LNCaP clone FGC (cell line): ENCODE results near the gene LCN2.

ENCODE experiments used
- DNase-seq: peaks from one replicate; pipeline ENCODE4 v3.0.0-alpha.2; 2011; ENCODE audit warnings: low read depth
- H3K4me3 ChIP-seq: 2 replicates; pipeline ENCODE4 v1.5.1; 2011; ENCODE audit warnings: mild to moderate bottlenecking, low read depth, low read length, control low read depth
- CTCF ChIP-seq: IDR thresholded peaks from 2 replicates; pipeline ENCODE4 v1.5.1; 2012; ENCODE audit warnings: mild to moderate bottlenecking; ENCODE audit not compliant: control insufficient read depth, insufficient read depth; ENCODE audit errors: extremely low read depth

Gene LCN2

DNA sequence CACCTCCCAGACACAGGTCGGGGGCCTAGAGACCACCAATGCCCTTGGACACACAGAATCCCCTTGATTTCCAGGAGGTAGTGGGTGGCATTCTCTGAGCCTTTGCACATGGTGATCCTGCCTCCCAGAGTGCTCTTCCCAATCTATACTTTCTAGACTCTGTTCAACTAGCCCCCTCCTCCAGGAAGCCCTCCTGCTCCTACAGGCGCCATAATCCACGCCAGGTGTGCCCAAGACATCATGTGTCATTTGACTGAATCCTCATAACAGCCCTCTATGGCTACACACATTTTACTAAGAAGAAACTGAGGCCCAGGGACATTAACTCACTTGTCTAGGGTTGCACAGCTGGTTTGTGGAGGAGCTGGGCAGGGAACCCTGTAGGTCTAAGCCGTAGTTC, 18.0 kb downstream of the LCN2 start:
- no peak overlapping the region for H3K4me3 ChIP-seq
- no peak for TF ChIP-seq CTCF
- no peak for DNase-seq

GRCh38 chr9:128168731-128169308, 19.6 kb downstream of the LCN2 start:
- DNase-seq: no peak
- TF ChIP-seq CTCF: no peak
- no peak overlapping the region for H3K4me3 ChIP-seq

GRCh38 chr9:128169492-128169891, 20.2 kb downstream of the LCN2 start:
- DNase-seq: no peak
- no peak overlapping the region for H3K4me3 ChIP-seq
- no peak for TF ChIP-seq CTCF

DNA sequence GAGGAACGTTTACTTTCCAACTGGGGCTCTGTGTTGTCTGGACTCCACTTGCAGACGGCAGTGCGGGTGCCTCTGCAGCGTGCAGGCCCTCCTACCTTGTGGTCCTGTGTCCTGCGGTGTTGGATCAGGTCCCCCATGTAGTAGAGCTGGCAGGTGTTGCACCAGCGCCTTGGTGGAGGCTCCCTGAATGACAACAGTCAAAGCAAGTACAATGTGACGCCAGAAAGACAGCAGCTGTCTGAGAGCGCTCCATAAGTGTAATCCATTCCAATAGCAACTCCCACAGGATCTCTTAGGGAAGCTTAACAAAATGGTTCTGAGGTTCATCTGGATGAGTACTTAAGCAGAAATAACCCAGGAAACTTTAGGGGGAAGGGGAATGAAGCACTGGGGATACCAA, 20.7 kb downstream of the LCN2 start:
- no peak for DNase-seq
- no peak overlapping the region for H3K4me3 ChIP-seq

GRCh38 chr9:128174062-128174461, 24.8 kb downstream of the LCN2 start:
- DNase-seq: no peak
- no peak for TF ChIP-seq CTCF
- no peak overlapping the region for H3K4me3 ChIP-seq

More for the DNA sequence above, 20.7 kb downstream of the LCN2 start:
- TF ChIP-seq CTCF: no peak

- DNase-seq: no peak
- no peak for TF ChIP-seq CTCF
- no peak overlapping the region for H3K4me3 ChIP-seq
Measured at GRCh38 chr9:128175102-128175563, 25.9 kb downstream of the LCN2 start.

DNA sequence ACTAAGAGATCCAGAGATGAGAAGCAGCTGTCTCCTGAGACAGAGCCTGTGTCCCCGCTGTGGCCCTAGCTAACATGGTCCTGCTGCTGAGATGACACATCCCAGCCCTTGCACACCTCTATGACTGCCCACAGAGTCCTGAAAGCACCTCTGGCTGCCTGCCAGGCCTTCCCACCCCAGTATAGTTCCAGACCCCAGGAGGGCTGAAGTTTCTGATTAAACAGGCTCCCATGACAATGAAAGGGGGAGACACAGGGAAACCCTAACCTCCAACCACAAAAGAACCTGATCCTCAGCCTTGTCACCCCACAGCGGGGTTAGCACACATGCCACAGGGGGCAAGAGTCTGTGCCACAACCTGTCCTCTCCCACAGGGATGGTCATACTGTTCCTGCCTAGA, 26.5 kb downstream of the LCN2 start:
- TF ChIP-seq CTCF: no peak
- no peak overlapping the region for H3K4me3 ChIP-seq
- DNase-seq: no peak
